AG09319 (cell line): ENCODE data around the gene LAMA2.

Experiments
- DNase-seq: peaks from one replicate; pipeline ENCODE4 v3.0.0-alpha.2; 2010; ENCODE audit warnings: low read depth; ENCODE audit errors: extremely low read depth
- CTCF ChIP-seq: IDR thresholded peaks from 2 replicates; pipeline ENCODE4 v1.5.1; 2011; ENCODE audit warnings: low read depth, mild to moderate bottlenecking, inconsistent platforms, low read length, moderate library complexity

The LAMA2 gene

GRCh38 chr6:129565811-129566210 is 682.9 kb downstream of the LAMA2 start:
- no peak for TF ChIP-seq CTCF
- no peak for DNase-seq
